ENCODE data around the gene IL18BP.

DNA sequence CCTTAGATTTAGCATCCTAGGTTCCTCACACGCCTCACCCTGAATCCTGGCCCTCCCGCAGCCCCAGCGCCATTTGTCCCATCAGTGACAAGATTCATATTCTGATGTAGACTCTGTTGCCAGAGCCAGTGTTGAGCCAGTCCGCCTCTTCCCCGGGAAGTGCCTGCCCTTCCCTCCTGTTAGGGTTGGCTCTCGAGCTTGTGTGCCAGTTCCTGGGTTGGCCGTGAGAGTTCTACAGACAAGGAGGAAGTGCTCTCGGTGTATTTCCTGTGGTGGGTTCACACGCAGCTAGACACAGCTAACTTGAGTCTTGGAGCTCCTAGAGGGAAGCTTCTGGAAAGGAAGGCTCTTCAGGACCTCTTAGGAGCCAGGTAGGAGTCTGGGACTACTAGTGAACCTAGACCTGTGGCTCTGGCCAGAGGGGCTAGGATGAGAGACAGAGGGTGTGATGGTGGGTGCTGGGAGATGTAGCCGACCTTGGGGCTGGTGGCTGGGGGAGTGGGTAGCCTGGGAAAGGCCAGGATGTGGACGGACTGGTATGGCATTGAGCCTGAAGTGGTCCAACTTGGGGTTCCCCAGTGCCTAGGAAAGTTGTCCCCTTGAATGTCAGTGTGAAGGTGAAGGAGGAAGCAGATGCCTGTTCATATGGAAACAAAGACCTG lies at the start of gene IL18BP:
- TF ChIP-seq, protein P1, sequence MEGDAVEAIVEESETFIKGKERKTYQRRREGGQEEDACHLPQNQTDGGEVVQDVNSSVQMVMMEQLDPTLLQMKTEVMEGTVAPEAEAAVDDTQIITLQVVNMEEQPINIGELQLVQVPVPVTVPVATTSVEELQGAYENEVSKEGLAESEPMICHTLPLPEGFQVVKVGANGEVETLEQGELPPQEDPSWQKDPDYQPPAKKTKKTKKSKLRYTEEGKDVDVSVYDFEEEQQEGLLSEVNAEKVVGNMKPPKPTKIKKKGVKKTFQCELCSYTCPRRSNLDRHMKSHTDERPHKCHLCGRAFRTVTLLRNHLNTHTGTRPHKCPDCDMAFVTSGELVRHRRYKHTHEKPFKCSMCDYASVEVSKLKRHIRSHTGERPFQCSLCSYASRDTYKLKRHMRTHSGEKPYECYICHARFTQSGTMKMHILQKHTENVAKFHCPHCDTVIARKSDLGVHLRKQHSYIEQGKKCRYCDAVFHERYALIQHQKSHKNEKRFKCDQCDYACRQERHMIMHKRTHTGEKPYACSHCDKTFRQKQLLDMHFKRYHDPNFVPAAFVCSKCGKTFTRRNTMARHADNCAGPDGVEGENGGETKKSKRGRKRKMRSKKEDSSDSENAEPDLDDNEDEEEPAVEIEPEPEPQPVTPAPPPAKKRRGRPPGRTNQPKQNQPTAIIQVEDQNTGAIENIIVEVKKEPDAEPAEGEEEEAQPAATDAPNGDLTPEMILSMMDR (IDR thresholded peaks at IDR 0.05; ENCODE audit: poor library complexity): no peak
- no peak for TF ChIP-seq EZH2 (IDR thresholded peaks at IDR 0.05; ENCODE audit: borderline replicate concordance)

All from hepatocyte (in vitro differentiated cells).